ENCODE data around the gene SYNPO2L.
"Not testable (repeated sequence)": the region's sequence is repeated elsewhere in the genome, so short reads cannot be mapped to it uniquely, and the experiment has no call there.

SYNPO2L gene

GRCh38 chr10:73662705-73663104 is 6.9 kb upstream of the SYNPO2L start:
- H3K27ac Mint-ChIP-seq; H3K27me3 Mint-ChIP-seq (ENCODE audit: low read depth); DNase-seq (ENCODE audit: low spot score); H3K4me3 Mint-ChIP-seq; H3K4me1 Mint-ChIP-seq (ENCODE audit: low read depth); H3K9me3 Mint-ChIP-seq; H3K36me3 Mint-ChIP-seq (ENCODE audit: low read depth): not testable (repeated sequence)

- H3K27me3 Mint-ChIP-seq (ENCODE audit: low read depth) = no peaks in the 10 kb centered on the region
- H3K9me3 Mint-ChIP-seq = no peaks in the 10 kb centered on the region
- H3K4me3 Mint-ChIP-seq = no peak overlapping the region
- no peak overlapping the region for H3K27ac Mint-ChIP-seq
- H3K4me1 Mint-ChIP-seq (ENCODE audit: low read depth) = peaks cover 3% of the 10 kb centered on the region
- no peak for DNase-seq (ENCODE audit: low spot score)
- H3K36me3 Mint-ChIP-seq (ENCODE audit: low read depth) = no peaks in the 10 kb centered on the region
Measured at GRCh38 chr10:73655257-73655989, 406 bp downstream of the SYNPO2L start.

- Mint-ChIP-seq H3K27me3 (ENCODE audit: low read depth) (no peaks in the 10 kb centered on the region), H3K4me1 (ENCODE audit: low read depth) (peaks cover 3% of the 10 kb centered on the region), H3K27ac (no peak overlapping the region), H3K9me3 (no peaks in the 10 kb centered on the region), H3K36me3 (ENCODE audit: low read depth) (no peaks in the 10 kb centered on the region), H3K4me3 (no peak overlapping the region)
- DNase-seq (ENCODE audit: low spot score) = no peak
Measured at GRCh38 chr10:73653701-73654100, 2.1 kb downstream of the SYNPO2L start.

GRCh38 chr10:73653195-73653594 is 2.6 kb downstream of the SYNPO2L start:
- DNase-seq (ENCODE audit: low spot score) = no peak
- Mint-ChIP-seq H3K4me1 (ENCODE audit: low read depth) (peaks cover 3% of the 10 kb centered on the region), H3K36me3 (ENCODE audit: low read depth) (no peaks in the 10 kb centered on the region), H3K9me3 (no peaks in the 10 kb centered on the region), H3K4me3 (no peak overlapping the region), H3K27ac (no peak overlapping the region), H3K27me3 (ENCODE audit: low read depth) (no peaks in the 10 kb centered on the region)

GRCh38 chr10:73650537-73651331 is 5.1 kb downstream of the SYNPO2L start:
- Mint-ChIP-seq H3K4me3 (no peak overlapping the region), H3K27me3 (ENCODE audit: low read depth) (no peaks in the 10 kb centered on the region), H3K9me3 (no peaks in the 10 kb centered on the region), H3K4me1 (ENCODE audit: low read depth) (peaks cover 3% of the 10 kb centered on the region), H3K36me3 (ENCODE audit: low read depth) (no peaks in the 10 kb centered on the region), H3K27ac (no peak overlapping the region)
- DNase-seq (ENCODE audit: low spot score) = no peak

- H3K4me3 Mint-ChIP-seq = no peak overlapping the region
- no peaks in the 10 kb centered on the region for H3K9me3 Mint-ChIP-seq
- no peak overlapping the region for H3K27ac Mint-ChIP-seq
- no peaks in the 10 kb centered on the region for H3K36me3 Mint-ChIP-seq (ENCODE audit: low read depth)
- H3K4me1 Mint-ChIP-seq (ENCODE audit: low read depth) = peaks cover 5% of the 10 kb centered on the region
- DNase-seq (ENCODE audit: low spot score) = no peak
- peaks cover 5% of the 10 kb centered on the region for H3K27me3 Mint-ChIP-seq (ENCODE audit: low read depth)
Measured at GRCh38 chr10:73649876-73650536, 5.8 kb downstream of the SYNPO2L start.

- no peak for DNase-seq (ENCODE audit: low spot score)
- no peak overlapping the region for H3K4me3 Mint-ChIP-seq
- H3K27ac Mint-ChIP-seq = no peak overlapping the region
- H3K27me3 Mint-ChIP-seq (ENCODE audit: low read depth) = peaks cover 5% of the 10 kb centered on the region
- H3K36me3 Mint-ChIP-seq (ENCODE audit: low read depth) = no peaks in the 10 kb centered on the region
- peaks cover 10% of the 10 kb centered on the region for H3K4me1 Mint-ChIP-seq (ENCODE audit: low read depth)
- no peaks in the 10 kb centered on the region for H3K9me3 Mint-ChIP-seq
Measured at GRCh38 chr10:73648975-73649829, 6.6 kb downstream of the SYNPO2L start.

- no peak overlapping the region for H3K27ac Mint-ChIP-seq
- H3K4me3 Mint-ChIP-seq = peak overlapping the region; percentile 50
- no peak for DNase-seq (ENCODE audit: low spot score)
- no peaks in the 10 kb centered on the region for H3K9me3 Mint-ChIP-seq
- peaks cover 17% of the 10 kb centered on the region for H3K4me1 Mint-ChIP-seq (ENCODE audit: low read depth)
- peaks cover 5% of the 10 kb centered on the region for H3K27me3 Mint-ChIP-seq (ENCODE audit: low read depth)
- H3K36me3 Mint-ChIP-seq (ENCODE audit: low read depth) = no peaks in the 10 kb centered on the region
Measured at GRCh38 chr10:73647875-73648651, 7.8 kb downstream of the SYNPO2L start.

- peak overlapping the region; percentile 50 for H3K4me3 Mint-ChIP-seq
- no peak for DNase-seq (ENCODE audit: low spot score)
- no peaks in the 10 kb centered on the region for H3K9me3 Mint-ChIP-seq
- H3K27me3 Mint-ChIP-seq (ENCODE audit: low read depth) = peaks cover 5% of the 10 kb centered on the region
- H3K36me3 Mint-ChIP-seq (ENCODE audit: low read depth) = no peaks in the 10 kb centered on the region
- H3K4me1 Mint-ChIP-seq (ENCODE audit: low read depth) = peaks cover 17% of the 10 kb centered on the region
- no peak overlapping the region for H3K27ac Mint-ChIP-seq
Measured at GRCh38 chr10:73647211-73647874, 8.5 kb downstream of the SYNPO2L start.

- peaks cover 7% of the 10 kb centered on the region for H3K27me3 Mint-ChIP-seq (ENCODE audit: low read depth)
- H3K4me1 Mint-ChIP-seq (ENCODE audit: low read depth) = peaks cover 17% of the 10 kb centered on the region
- no peak overlapping the region for H3K4me3 Mint-ChIP-seq
- H3K9me3 Mint-ChIP-seq = no peaks in the 10 kb centered on the region
- H3K36me3 Mint-ChIP-seq (ENCODE audit: low read depth) = no peaks in the 10 kb centered on the region
- DNase-seq (ENCODE audit: low spot score) = no peak
- H3K27ac Mint-ChIP-seq = no peak overlapping the region
Measured at GRCh38 chr10:73646598-73647041, 9.2 kb downstream of the SYNPO2L start.

- Mint-ChIP-seq H3K9me3 (no peaks in the 10 kb centered on the region), H3K27me3 (ENCODE audit: low read depth) (peaks cover 12% of the 10 kb centered on the region), H3K27ac (no peak overlapping the region), H3K4me1 (ENCODE audit: low read depth) (peaks cover 17% of the 10 kb centered on the region), H3K4me3 (no peak overlapping the region), H3K36me3 (ENCODE audit: low read depth) (no peaks in the 10 kb centered on the region)
- no peak for DNase-seq (ENCODE audit: low spot score)
Measured at GRCh38 chr10:73645251-73645650, 10.6 kb downstream of the SYNPO2L start.

- DNase-seq (ENCODE audit: low spot score) = no peak
- Mint-ChIP-seq H3K27ac (peak overlapping the region; percentile 6), H3K4me1 (ENCODE audit: low read depth) (peaks cover 17% of the 10 kb centered on the region), H3K4me3 (no peak overlapping the region), H3K27me3 (ENCODE audit: low read depth) (peaks cover 14% of the 10 kb centered on the region), H3K9me3 (no peaks in the 10 kb centered on the region), H3K36me3 (ENCODE audit: low read depth) (no peaks in the 10 kb centered on the region)
Measured at GRCh38 chr10:73644767-73645166, 11.1 kb downstream of the SYNPO2L start.

Measured in T-helper 2 cell treated with Interferon-gamma antibody and Interleukin-4, amounts not matched to agents 5 μg/mL and 100 μg/mL, for 36 hours (primary cell).